Neuronal stem cell (in vitro differentiated cells): Measurements from ENCODE around the gene NKAIN4. TPM values are rescaled to one million over a fixed set of nuclear protein-coding genes. Genes with fewer than 3 reads are reported as not detected.
A peak's percentile ranks its signal among the peaks of the same experiment; 100 is the strongest.

ENCODE experiments used
- DNase-seq: peaks from one replicate; pipeline ENCODE4 v3.0.0-alpha.2; 2013; ENCODE audit warnings: low spot score
- H2AFZ ChIP-seq: one replicate; pipeline ENCODE4 v1.6.1; 2013; ENCODE audit warnings: mild to moderate bottlenecking, low read length, inconsistent platforms
- H2AK5ac ChIP-seq: 2 replicates; pipeline ENCODE4 v1.6.1; 2013; ENCODE audit warnings: low read depth, mild to moderate bottlenecking, inconsistent platforms, low read length, moderate library complexity, mixed read lengths
- H2BK120ac ChIP-seq: 2 replicates; pipeline ENCODE4 v1.6.1; 2013; ENCODE audit warnings: low read depth, mild to moderate bottlenecking, inconsistent platforms, low read length, moderate library complexity, mixed read lengths
- H2BK12ac ChIP-seq: one replicate; pipeline ENCODE4 v1.6.1; 2013; ENCODE audit warnings: low read length, inconsistent platforms
- H2BK15ac ChIP-seq: 2 replicates; pipeline ENCODE4 v1.6.1; 2013; ENCODE audit warnings: mild to moderate bottlenecking, low read length, inconsistent platforms, mixed read lengths
- H2BK5ac ChIP-seq: one replicate; pipeline ENCODE4 v1.6.1; 2013; ENCODE audit warnings: inconsistent platforms, mild to moderate bottlenecking, low read length, moderate library complexity
- H3K14ac ChIP-seq: one replicate; pipeline ENCODE4 v1.6.1; 2013; ENCODE audit warnings: low read length, inconsistent platforms
- H3K18ac ChIP-seq: 2 replicates; pipeline ENCODE4 v1.6.1; 2013; ENCODE audit warnings: low read length, inconsistent platforms
- H3K23ac ChIP-seq: 2 replicates; pipeline ENCODE4 v1.6.1; 2013; ENCODE audit warnings: low read depth, mild to moderate bottlenecking, mixed read lengths, low read length, inconsistent platforms; ENCODE audit not compliant: poor library complexity
- H3K27ac ChIP-seq: replicated peaks from 3 replicates; pipeline ENCODE4 v1.5.1; 2013; ENCODE audit warnings: low read length, inconsistent platforms
- H3K27me3 ChIP-seq, 3 experiments: 2 replicates each; pipeline ENCODE4 v1.6.1; 2013; ENCODE audit warnings: low read length in 3 of 3, mild to moderate bottlenecking in 2 of 3, inconsistent platforms in 1 of 3, low read depth in 1 of 3, mixed read lengths in 1 of 3, moderate library complexity in 1 of 3; ENCODE audit not compliant: control insufficient read depth in 3 of 3, insufficient read depth in 3 of 3
- H3K36me3 ChIP-seq, 2 donors: replicated peaks in 1 of 2; 2 replicates each; pipeline ENCODE4 v1.6.1; 2013; ENCODE audit warnings: low read length in 2 of 2; ENCODE audit not compliant: control insufficient read depth in 2 of 2, insufficient read depth in 2 of 2
- H3K4ac ChIP-seq: 2 replicates; pipeline ENCODE4 v1.6.1; 2013; ENCODE audit warnings: inconsistent platforms, mild to moderate bottlenecking, low read length, moderate library complexity
- H3K4me1 ChIP-seq, 2 donors: 1 replicate in 1 of 2; 2 replicates in 1 of 2; pipeline ENCODE4 v1.6.1; 2013; ENCODE audit warnings: low read length in 2 of 2, low read depth in 1 of 2; ENCODE audit not compliant: control insufficient read depth in 2 of 2, insufficient read depth in 1 of 2
- H3K4me2 ChIP-seq: one replicate; pipeline ENCODE4 v1.6.1; 2013; ENCODE audit warnings: mild to moderate bottlenecking, low read length, inconsistent platforms; ENCODE audit not compliant: insufficient read depth, poor library complexity, severe bottlenecking
- H3K4me3 ChIP-seq, 2 donors: 2 replicates each; pipeline ENCODE4 v1.5.1; 2013; ENCODE audit warnings: low read length in 2 of 2, mild to moderate bottlenecking in 2 of 2, inconsistent platforms in 1 of 2, moderate library complexity in 1 of 2
- H3K79me1 ChIP-seq: one replicate; pipeline ENCODE4 v1.6.1; 2013; ENCODE audit warnings: low read depth, mild to moderate bottlenecking, inconsistent platforms, low read length, moderate library complexity
- H3K9ac ChIP-seq: one replicate; pipeline ENCODE4 v1.6.1; 2013; ENCODE audit warnings: mild to moderate bottlenecking, low read depth, low read length, inconsistent platforms; ENCODE audit not compliant: poor library complexity
- H3K9me3 ChIP-seq, 2 donors: replicated peaks in 1 of 2; 2 replicates each; pipeline versions ENCODE3 to v1.6.1; 2013; ENCODE audit warnings: low read length in 2 of 2, mild to moderate bottlenecking in 2 of 2, inconsistent platforms in 1 of 2, low read depth in 1 of 2, mixed read lengths in 1 of 2, moderate library complexity in 1 of 2; ENCODE audit not compliant: control insufficient read depth in 2 of 2, insufficient read depth in 1 of 2
- H4K8ac ChIP-seq: one replicate; pipeline ENCODE4 v1.6.1; 2013; ENCODE audit warnings: low read depth, mild to moderate bottlenecking, inconsistent platforms, low read length, moderate library complexity
- H4K91ac ChIP-seq: one replicate; pipeline ENCODE4 v1.6.1; 2013; ENCODE audit warnings: low read length, low read depth, mild to moderate bottlenecking, inconsistent platforms; ENCODE audit not compliant: poor library complexity
- WGBS, 2 donors: extraction: QIAGEN DNeasy Blood & Tissue Kit; methylation state at CpG; one replicate each; pipeline ENCODE4 v1.1.7; 2013; ENCODE audit warnings: missing lambda C conversion rate in 2 of 2, mixed read lengths in 1 of 2; ENCODE audit not compliant: insufficient read length in 2 of 2, insufficient replicate concordance in 1 of 2; ENCODE audit errors: extremely low coverage in 2 of 2; 5-methylcytosine and 5-hydroxymethylcytosine counted together
- polyA plus RNA-seq, 2 experiments: library from polyadenylated mRNA; stranded (reverse); fragments of 200-250 nt; gene quantifications; one replicate each; pipeline ENCODE4 v1.2.3, GENCODE V29; 2013

NKAIN4 gene
- 39.2 TPM for polyA plus RNA-seq (2013, experiment 1 of 2)
- polyA plus RNA-seq (2013, experiment 2 of 2), result 40.2 TPM

GRCh38 chr20:63254232-63254605 lies at the start of gene NKAIN4:
TSS of gene NKAIN4 (minus strand) at chr20:63254463. CDS start at chr20:63254450, 13 bp downstream.
- peaks cover 10% of the 10 kb centered on the region for H3K79me1 ChIP-seq
- peaks cover 4 to 6% of the 10 kb centered on the region in 2 donors for H3K36me3 ChIP-seq
- peak within 1 kb of the TSS; percentile 87 for H2BK120ac ChIP-seq
- H2BK15ac ChIP-seq, result peak within 1 kb of the TSS; percentile 97
- peak within 1 kb of the TSS; percentile 40 for H2BK5ac ChIP-seq
- H3K4ac ChIP-seq, result peak within 1 kb of the TSS; percentile 85
- peak within 1 kb of the TSS; percentile 85 for H3K23ac ChIP-seq
- peak within 1 kb of the TSS; percentile 59 for H4K8ac ChIP-seq
- peaks cover 30% of the 10 kb centered on the region in 2 donors for H3K4me1 ChIP-seq
- H3K9me3 ChIP-seq, result peaks cover 0 to 18% of the 10 kb centered on the region in 2 donors
- peak within 1 kb of the TSS; percentile 67 for H3K27ac ChIP-seq
- H3K4me3 ChIP-seq, result peak within 1 kb of the TSS; percentile 51 to 93
- no peak for DNase-seq
- no CpG with 5 or more reads among the region's 46 CpGs for WGBS, 2 donors
- H3K4me2 ChIP-seq, result peak within 1 kb of the TSS; percentile 97
- peak within 1 kb of the TSS; percentile 81 for H2AFZ ChIP-seq
- H2BK12ac ChIP-seq, result peak within 1 kb of the TSS; percentile 89
- H3K9ac ChIP-seq, result peak within 1 kb of the TSS; percentile 91
- H3K14ac ChIP-seq, result peak within 1 kb of the TSS; percentile 89
- H3K18ac ChIP-seq, result peak within 1 kb of the TSS; percentile 99
- no peaks in the 10 kb centered on the region for H3K27me3 ChIP-seq
- peak within 1 kb of the TSS; percentile 83 for H4K91ac ChIP-seq
- H2AK5ac ChIP-seq, result peak within 1 kb of the TSS; percentile 100

- Histone ChIP-seq H3K36me3 (no peaks in the 10 kb centered on the region), H2BK15ac (no peak overlapping the region), H2BK5ac (no peak overlapping the region), H2AK5ac (no peak overlapping the region), H3K9ac (no peak overlapping the region), H4K8ac (no peak overlapping the region), H3K4me3 (no peak overlapping the region), H3K18ac (no peak overlapping the region), H3K27ac (no peak overlapping the region), H3K4me1 (no peaks in the 10 kb centered on the region), H3K4ac (no peak overlapping the region), H3K4me2 (no peak overlapping the region), H3K9me3 (no peaks in the 10 kb centered on the region), H3K14ac (peak overlapping the region; percentile 38), H3K23ac (no peak overlapping the region), H4K91ac (no peak overlapping the region), H2AFZ (no peak overlapping the region), H3K79me1 (no peaks in the 10 kb centered on the region), H3K27me3 (peaks cover 0 to 9% (median 0%) of the 10 kb centered on the region in 3 experiments), H2BK12ac (no peak overlapping the region), H2BK120ac (no peak overlapping the region)
- DNase-seq, result no peak
- no CpG with 5 or more reads among the region's 5 CpGs for WGBS, 2 donors
Observed at GRCh38 chr20:63303095-63303666, 48.9 kb upstream of the NKAIN4 start.

- no CpG with 5 or more reads among the region's 1 CpG for WGBS, 2 donors
- Histone ChIP-seq H2BK12ac (no peak overlapping the region), H3K36me3 (no peaks in the 10 kb centered on the region)
Observed at GRCh38 chr20:63301671-63302070, 47.4 kb upstream of the NKAIN4 start.

GRCh38 chr20:63298731-63299312 lies 44.6 kb upstream of the NKAIN4 start:
- H3K9ac ChIP-seq, result no peak overlapping the region
- WGBS, 2 donors, result no CpG with 5 or more reads among the region's 17 CpGs
- no peak overlapping the region for H2AK5ac ChIP-seq
- no peak overlapping the region for H4K91ac ChIP-seq
- H2AFZ ChIP-seq, result no peak overlapping the region
- no peaks in the 10 kb centered on the region for H3K36me3 ChIP-seq
- H3K18ac ChIP-seq, result no peak overlapping the region
- H3K9me3 ChIP-seq, result no peaks in the 10 kb centered on the region
- no peak overlapping the region for H3K4me2 ChIP-seq
- DNase-seq, result no peak
- H2BK120ac ChIP-seq, result no peak overlapping the region
- H2BK5ac ChIP-seq, result no peak overlapping the region
- no peak overlapping the region for H2BK15ac ChIP-seq
- H3K4me3 ChIP-seq, result no peak overlapping the region
- H3K79me1 ChIP-seq, result no peaks in the 10 kb centered on the region
- H4K8ac ChIP-seq, result no peak overlapping the region
- H3K4me1 ChIP-seq, result peaks cover 20 to 27% of the 10 kb centered on the region in 2 donors
- H2BK12ac ChIP-seq, result no peak overlapping the region
- H3K4ac ChIP-seq, result no peak overlapping the region
- H3K14ac ChIP-seq, result no peak overlapping the region
- no peak overlapping the region for H3K23ac ChIP-seq
- H3K27me3 ChIP-seq, result peaks cover 0 to 13% (median 0%) of the 10 kb centered on the region in 3 experiments
- H3K27ac ChIP-seq, result no peak overlapping the region

More at GRCh38 chr20:63301671-63302070, 47.4 kb upstream of the NKAIN4 start:
- no peak overlapping the region for H3K9ac ChIP-seq
- H3K23ac ChIP-seq, result no peak overlapping the region
- H2BK120ac ChIP-seq, result no peak overlapping the region
- H2AFZ ChIP-seq, result no peak overlapping the region
- H3K4me2 ChIP-seq, result no peak overlapping the region
- H3K79me1 ChIP-seq, result no peaks in the 10 kb centered on the region
- H3K27me3 ChIP-seq, result no peaks in the 10 kb centered on the region
- no peak overlapping the region for H2AK5ac ChIP-seq
- no peak overlapping the region for H3K14ac ChIP-seq
- no peak for DNase-seq
- no peak overlapping the region for H3K4me3 ChIP-seq
- no peak overlapping the region for H4K8ac ChIP-seq
- H2BK15ac ChIP-seq, result no peak overlapping the region
- H3K18ac ChIP-seq, result no peak overlapping the region
- no peak overlapping the region for H4K91ac ChIP-seq
- H3K4ac ChIP-seq, result no peak overlapping the region
- no peaks in the 10 kb centered on the region for H3K9me3 ChIP-seq
- H3K4me1 ChIP-seq, result peaks cover 3 to 8% of the 10 kb centered on the region in 2 donors
- no peak overlapping the region for H2BK5ac ChIP-seq
- no peak overlapping the region for H3K27ac ChIP-seq
